Measurements from ENCODE around the gene POLA2. TPM values are rescaled to one million over a fixed set of nuclear protein-coding genes. Genes with fewer than 3 reads are reported as not detected.

Gene POLA2
- total and polyA plus RNA-seq, 4 donors, result 4.5 to 14.2 (median 9.5) TPM

GRCh38 chr11:65303555-65303954, 41.8 kb downstream of the POLA2 start:
- WGBS, 2 donors, result 93 to 95% methylated on average over 3 of the region's 3 CpGs
- Histone ChIP-seq H3K4me3 (no peak overlapping the region), H3K9me3 (ENCODE audit: control insufficient read depth in 4 of 4, insufficient read depth in 3 of 4, low read length in 3 of 4) (no peaks in the 10 kb centered on the region), H3K4me1 (ENCODE audit: control insufficient read depth in 5 of 5, insufficient read depth in 5 of 5, low read length in 5 of 5) (peaks cover 5 to 65% (median 37%) of the 10 kb centered on the region in 5 donors), H3K27ac (ENCODE audit: low read depth in 1 of 2, low read length in 1 of 2) (no peak overlapping the region), H3K36me3 (ENCODE audit: control insufficient read depth in 4 of 4, insufficient read depth in 4 of 4, low read length in 4 of 4) (peaks cover 0 to 1% (median 0%) of the 10 kb centered on the region in 4 donors), H3K27me3 (ENCODE audit: control insufficient read depth in 3 of 3, insufficient read depth in 3 of 3, low read length in 2 of 3) (no peaks in the 10 kb centered on the region), H3K9ac (ENCODE audit: insufficient read depth in 1 of 2, low read length in 2 of 2) (no peak overlapping the region)
- TF ChIP-seq CTCF (IDR thresholded peaks at IDR 0.05; ENCODE audit: control extremely low read depth, extremely low read depth), result no peak
- DNase-seq (no peak), ATAC-seq (ENCODE audit: insufficient read depth, low FRiP score) (no peak)

- Histone ChIP-seq H3K27ac (ENCODE audit: low read depth in 1 of 2, low read length in 1 of 2) (no peak overlapping the region), H3K9me3 (ENCODE audit: control insufficient read depth in 4 of 4, insufficient read depth in 3 of 4, low read length in 3 of 4) (no peaks in the 10 kb centered on the region), H3K27me3 (ENCODE audit: control insufficient read depth in 3 of 3, insufficient read depth in 3 of 3, low read length in 2 of 3) (no peaks in the 10 kb centered on the region), H3K9ac (ENCODE audit: insufficient read depth in 1 of 2, low read length in 2 of 2) (no peak overlapping the region), H3K4me3 (no peak overlapping the region), H3K4me1 (ENCODE audit: control insufficient read depth in 5 of 5, insufficient read depth in 5 of 5, low read length in 5 of 5) (peaks cover 9 to 65% (median 33%) of the 10 kb centered on the region in 5 donors), H3K36me3 (ENCODE audit: control insufficient read depth in 4 of 4, insufficient read depth in 4 of 4, low read length in 4 of 4) (peaks cover 0 to 1% (median 0%) of the 10 kb centered on the region in 4 donors)
- DNase-seq (no peak), ATAC-seq (ENCODE audit: insufficient read depth, low FRiP score) (no peak)
- TF ChIP-seq CTCF (IDR thresholded peaks at IDR 0.05; ENCODE audit: control extremely low read depth, extremely low read depth), result no peak
- WGBS, 2 donors, result 96 to 97% methylated on average over 4 of the region's 4 CpGs
Observed at GRCh38 chr11:65304110-65304509, 42.3 kb downstream of the POLA2 start.

GRCh38 chr11:65304613-65305012, 42.9 kb downstream of the POLA2 start:
- H3K36me3 ChIP-seq (ENCODE audit: control insufficient read depth in 4 of 4, insufficient read depth in 4 of 4, low read length in 4 of 4), result peaks cover 0 to 1% (median 0%) of the 10 kb centered on the region in 4 donors
- no peak for ATAC-seq (ENCODE audit: insufficient read depth, low FRiP score)

More at GRCh38 chr11:65304613-65305012, 42.9 kb downstream of the POLA2 start:
- no peak for TF ChIP-seq CTCF (IDR thresholded peaks at IDR 0.05; ENCODE audit: control extremely low read depth, extremely low read depth)
- WGBS, 2 donors, result 95 to 100% methylated on average over 7 of the region's 7 CpGs
- Histone ChIP-seq H3K4me1 (ENCODE audit: control insufficient read depth in 5 of 5, insufficient read depth in 5 of 5, low read length in 5 of 5) (peaks cover 9 to 61% (median 30%) of the 10 kb centered on the region in 5 donors), H3K9me3 (ENCODE audit: control insufficient read depth in 4 of 4, insufficient read depth in 3 of 4, low read length in 3 of 4) (no peaks in the 10 kb centered on the region), H3K27me3 (ENCODE audit: control insufficient read depth in 3 of 3, insufficient read depth in 3 of 3, low read length in 2 of 3) (no peaks in the 10 kb centered on the region), H3K4me3 (no peak overlapping the region), H3K27ac (ENCODE audit: low read depth in 1 of 2, low read length in 1 of 2) (peak overlapping the region in 1 of 2 donors; percentile 34), H3K9ac (ENCODE audit: insufficient read depth in 1 of 2, low read length in 2 of 2) (no peak overlapping the region)
- DNase-seq, result no peak

Measured in lung (tissue), 12 donors.